Omental fat pad (tissue), 4 donors: ENCODE results near the gene GUCY1A2. TPM values are rescaled to one million over a fixed set of nuclear protein-coding genes. Genes with fewer than 3 reads are reported as not detected.

ENCODE experiments used
- ATAC-seq: fragments of 150-250 bp; one replicate; pipeline ENCODE4 v1.9.1; 2016; ENCODE audit warnings: mild to moderate bottlenecking, moderate library complexity; ENCODE audit not compliant: low FRiP score
- DNase-seq: peaks from one replicate; pipeline ENCODE4 v3.0.0-alpha.2; 2019; ENCODE audit warnings: low spot score
- CTCF ChIP-seq, 3 donors: fragments of 450-650 bp; IDR thresholded peaks; one replicate each; pipeline ENCODE4 v1.5.1; 2016 to 2017; ENCODE audit warnings: antibody characterized with exemption in 3 of 3, mild to moderate bottlenecking in 3 of 3, moderate library complexity in 2 of 3
- total RNA-seq, 4 donors: library from RNA; depleted of rRNA; stranded (reverse); fragments of >200 nt; gene quantifications; one replicate each; pipeline ENCODE4 v1.1.0, GENCODE V29; 2016

Gene GUCY1A2
- total RNA-seq, 4 donors from 2014 or later: 2.8 to 26.6 (median 5.1) TPM

GRCh38 chr11:106624377-106624776 is 393.9 kb downstream of the GUCY1A2 start:
- DNase-seq: no peak
- no peak for TF ChIP-seq CTCF (IDR thresholded peaks at IDR 0.05)
- ATAC-seq: no peak
